Mesodermal cell (in vitro differentiated cells): Measurements from ENCODE around the gene H19.

Experiments
- H3K27ac ChIP-seq: 2 replicates; pipeline ENCODE4 v1.7.0; 2013; ENCODE audit warnings: mild to moderate bottlenecking, low read depth, low read length, moderate library complexity; ENCODE audit not compliant: severe bottlenecking
- H3K36me3 ChIP-seq: 2 replicates; pipeline ENCODE4 v1.7.1; 2013; ENCODE audit warnings: mild to moderate bottlenecking, low read length, moderate library complexity; ENCODE audit not compliant: control insufficient read depth, insufficient read depth
- H3K4me1 ChIP-seq: one replicate; pipeline ENCODE4 v1.7.1; 2013; ENCODE audit warnings: mild to moderate bottlenecking, low read length; ENCODE audit not compliant: insufficient read depth, control insufficient read depth, poor library complexity, severe bottlenecking
- H3K4me3 ChIP-seq: 2 replicates; pipeline ENCODE4 v1.7.0; 2013; ENCODE audit warnings: low read length, control low read depth, mild to moderate bottlenecking; ENCODE audit not compliant: insufficient read depth, poor library complexity, severe bottlenecking; ENCODE audit errors: extremely low read depth
- H3K9me3 ChIP-seq: 2 replicates; pipeline ENCODE4 v1.7.1; 2013; ENCODE audit warnings: mild to moderate bottlenecking, low read length, moderate library complexity; ENCODE audit not compliant: control insufficient read depth
- WGBS, 2 experiments: methylation state at CpG; one replicate each; pipeline ENCODE4 v1.1.5; 2013; ENCODE audit warnings: missing lambda C conversion rate in 2 of 2; ENCODE audit not compliant: insufficient coverage in 2 of 2; 5-methylcytosine and 5-hydroxymethylcytosine counted together

Gene H19

DNA sequence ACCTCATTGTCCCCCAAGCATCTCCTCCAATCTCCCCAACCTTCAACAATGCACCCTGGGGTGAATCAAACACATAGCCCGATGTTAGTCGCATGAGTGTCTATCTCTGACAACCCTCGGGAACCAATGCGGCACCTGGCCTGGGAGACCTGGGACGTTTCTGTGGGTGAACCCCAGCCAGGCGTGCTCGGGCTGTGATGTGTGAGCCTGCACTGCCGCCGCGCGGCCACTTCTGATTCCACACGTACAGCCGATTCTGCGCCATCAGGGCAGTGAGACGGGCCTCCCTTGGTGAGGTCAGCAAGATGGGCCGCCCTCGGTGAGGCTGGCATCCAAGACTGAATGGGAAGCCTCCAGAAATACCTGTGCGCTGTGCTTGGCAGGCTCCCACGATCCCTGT is 5.2 kb upstream of the H19 start:
- H3K4me3 ChIP-seq, result no peak overlapping the region
- WGBS, 2 experiments, result no CpG with 5 or more reads among the region's 19 CpGs
- H3K4me1 ChIP-seq, result no peaks in the 10 kb centered on the region
- H3K9me3 ChIP-seq, result no peaks in the 10 kb centered on the region
- no peaks in the 10 kb centered on the region for H3K36me3 ChIP-seq
- no peak overlapping the region for H3K27ac ChIP-seq

DNA sequence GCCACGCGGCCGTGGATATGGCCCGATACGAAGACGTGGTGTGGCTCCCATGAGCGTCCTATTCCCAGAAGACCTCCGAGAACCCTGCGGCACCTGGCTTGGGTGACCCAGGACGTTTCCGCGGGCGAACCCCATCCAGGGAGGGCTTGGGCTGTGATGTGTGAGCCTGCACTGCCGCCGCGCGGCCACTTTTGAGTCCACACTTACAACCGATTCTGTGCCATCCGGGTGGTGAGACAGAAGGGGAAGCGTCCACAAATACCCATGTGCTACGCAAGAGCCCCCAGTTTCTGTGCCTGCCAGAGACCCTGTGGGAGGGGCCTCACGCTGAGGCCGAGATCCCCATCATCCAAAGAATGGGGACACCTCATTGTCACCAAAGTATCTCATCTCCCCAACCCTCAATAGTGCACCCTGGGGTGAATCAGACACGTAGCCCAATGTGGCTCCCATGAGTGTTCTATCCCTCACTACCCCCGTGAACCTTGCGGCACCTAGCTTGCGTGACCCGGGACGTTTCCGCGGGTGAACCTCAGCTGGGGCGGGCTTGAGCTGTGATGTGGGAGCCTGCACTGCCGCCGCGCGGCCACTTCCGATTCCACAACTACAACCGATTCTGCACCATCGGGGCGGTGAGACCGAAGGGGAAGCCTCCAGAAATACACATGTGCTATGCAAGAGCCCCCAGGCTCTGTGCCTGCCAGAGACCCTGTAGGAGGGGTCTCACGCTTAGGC is 4.6 kb upstream of the H19 start:
- no peak overlapping the region for H3K27ac ChIP-seq
- WGBS, 2 experiments, result no CpG with 5 or more reads among the region's 42 CpGs
- H3K36me3 ChIP-seq, result no peaks in the 10 kb centered on the region
- H3K4me1 ChIP-seq, result no peaks in the 10 kb centered on the region
- H3K9me3 ChIP-seq, result no peaks in the 10 kb centered on the region
- no peak overlapping the region for H3K4me3 ChIP-seq

DNA sequence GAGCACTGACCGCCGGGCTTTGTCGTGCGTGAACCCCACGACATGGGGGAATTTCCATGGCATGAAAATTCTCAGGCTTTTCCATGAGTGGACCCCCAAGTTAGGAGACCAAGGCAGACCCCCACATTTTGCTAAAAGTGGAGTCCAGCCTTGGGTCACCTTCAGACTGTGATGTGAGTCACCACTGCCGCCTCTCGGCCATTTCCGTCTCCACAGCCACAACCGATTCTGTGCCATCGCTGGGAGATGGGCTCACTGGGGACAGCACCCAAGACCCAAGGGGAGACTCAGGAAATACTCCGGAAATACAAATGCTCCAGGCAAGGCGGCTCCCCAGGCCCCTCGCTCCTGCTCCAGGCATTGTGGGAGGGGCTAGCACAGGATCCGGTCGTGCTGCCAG is 1.2 kb upstream of the H19 start:
- no CpG with 5 or more reads among the region's 15 CpGs for WGBS, 2 experiments
- Histone ChIP-seq H3K36me3 (no peaks in the 10 kb centered on the region), H3K4me1 (no peaks in the 10 kb centered on the region), H3K27ac (no peak overlapping the region), H3K9me3 (no peaks in the 10 kb centered on the region), H3K4me3 (no peak overlapping the region)

DNA sequence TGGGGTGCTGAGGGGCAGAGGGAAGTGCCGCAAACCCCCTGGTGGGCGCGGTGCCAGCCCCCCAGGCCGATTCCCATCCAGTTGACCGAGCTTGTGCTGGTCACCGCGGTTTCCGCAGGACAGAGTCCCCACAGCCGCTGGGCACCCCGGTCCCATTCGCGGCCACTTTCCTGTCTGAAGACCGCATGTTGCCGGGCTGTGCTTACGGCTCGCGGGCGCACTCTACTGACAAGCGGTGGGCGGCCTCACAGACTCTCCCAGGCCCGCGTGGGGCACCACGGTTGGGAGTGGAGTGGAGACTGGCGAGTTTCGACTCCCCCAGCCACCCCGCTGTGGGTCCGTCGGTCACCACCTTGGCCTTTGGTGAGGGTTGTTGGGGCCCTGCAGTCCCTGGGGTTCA is 648 bp upstream of the H19 start:
- H3K27ac ChIP-seq, result no peak overlapping the region
- H3K36me3 ChIP-seq, result no peaks in the 10 kb centered on the region
- no peak overlapping the region for H3K4me3 ChIP-seq
- H3K9me3 ChIP-seq, result no peaks in the 10 kb centered on the region
- WGBS, 2 experiments, result no CpG with 5 or more reads among the region's 28 CpGs
- no peaks in the 10 kb centered on the region for H3K4me1 ChIP-seq

DNA sequence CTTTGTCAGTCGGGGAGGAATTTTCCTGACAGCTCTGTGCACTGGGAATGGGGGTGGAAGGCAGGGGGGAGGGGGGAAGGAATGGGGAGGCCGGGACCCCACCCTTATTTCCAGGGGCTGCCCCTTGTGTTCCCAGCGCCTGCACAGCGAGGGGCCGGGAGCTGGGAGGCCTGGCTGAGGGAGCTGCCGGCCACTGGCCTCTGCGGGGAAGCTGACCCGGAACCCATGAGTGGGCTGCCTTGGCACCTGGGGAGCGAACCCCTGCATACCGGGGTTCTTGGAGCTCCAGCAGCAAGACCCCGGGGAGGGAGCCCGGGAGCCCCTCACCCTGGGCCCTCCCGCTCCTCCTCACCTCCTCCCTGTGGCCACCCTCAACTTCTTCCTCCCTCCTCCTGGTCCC is 3.5 kb downstream of the H19 start:
- WGBS, 2 experiments, result no CpG with 5 or more reads among the region's 13 CpGs
- Histone ChIP-seq H3K4me3 (no peak overlapping the region), H3K36me3 (no peaks in the 10 kb centered on the region), H3K9me3 (no peaks in the 10 kb centered on the region), H3K27ac (no peak overlapping the region), H3K4me1 (no peaks in the 10 kb centered on the region)

DNA sequence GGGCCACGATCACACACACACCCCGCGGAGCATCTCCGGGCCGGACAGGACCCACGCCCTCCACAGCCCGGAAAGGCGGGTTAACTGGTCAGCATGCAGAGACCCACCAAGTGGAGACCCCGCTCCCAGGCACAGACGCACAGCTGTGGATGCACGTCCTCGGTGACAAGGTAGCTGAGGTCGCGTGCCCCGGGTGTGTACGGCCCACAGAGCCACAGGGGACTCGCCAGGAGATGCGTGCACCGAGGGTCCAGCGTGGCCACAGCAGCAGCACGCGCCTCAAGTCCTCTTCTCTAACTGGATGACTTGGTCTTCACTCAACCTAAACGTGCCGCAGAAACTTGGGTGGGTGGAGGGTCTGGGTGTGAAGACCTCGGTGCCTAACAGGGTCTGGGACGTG is 5.5 kb downstream of the H19 start:
- Histone ChIP-seq H3K36me3 (no peaks in the 10 kb centered on the region), H3K27ac (no peak overlapping the region), H3K4me1 (no peaks in the 10 kb centered on the region), H3K9me3 (no peaks in the 10 kb centered on the region), H3K4me3 (no peak overlapping the region)
- WGBS, 2 experiments, result no CpG with 5 or more reads among the region's 26 CpGs

DNA sequence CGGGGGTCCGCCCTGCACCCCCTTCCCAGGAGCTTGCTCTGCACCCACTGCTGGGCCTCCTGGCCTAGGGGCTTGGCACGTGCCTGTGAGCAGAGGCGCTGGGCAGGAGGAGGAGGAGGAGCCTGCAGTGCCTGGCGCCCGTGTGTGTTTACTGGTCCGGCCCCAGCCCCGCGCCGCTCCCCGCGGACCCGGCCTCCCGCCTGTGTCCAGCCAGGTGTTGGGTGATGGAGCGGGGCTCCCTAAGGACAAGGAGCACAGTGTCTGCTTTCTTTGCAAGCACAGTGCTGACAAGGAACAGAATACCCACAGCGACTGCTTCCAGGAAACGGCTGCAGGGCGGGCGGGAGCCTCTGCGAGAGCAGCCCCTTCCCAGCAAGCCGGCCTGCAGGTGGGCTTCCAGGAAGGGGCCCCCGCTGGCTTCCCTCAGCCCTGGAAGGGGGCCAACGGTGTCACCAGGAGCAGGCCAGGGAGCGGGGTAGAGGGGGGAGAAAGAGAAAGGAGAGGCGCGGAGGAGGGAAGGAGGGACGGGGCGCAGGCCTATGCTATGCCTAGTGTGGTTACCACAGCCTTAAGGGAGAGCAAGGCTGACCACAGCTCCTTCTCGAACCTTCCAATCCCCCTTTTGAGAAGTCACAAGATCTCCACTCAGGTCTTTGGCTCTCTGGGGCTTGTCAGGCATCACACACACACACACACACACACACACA is 6.6 kb downstream of the H19 start:
- no peak overlapping the region for H3K4me3 ChIP-seq
- no CpG with 5 or more reads among the region's 29 CpGs for WGBS, 2 experiments
- H3K27ac ChIP-seq, result no peak overlapping the region
- no peaks in the 10 kb centered on the region for H3K9me3 ChIP-seq
- H3K4me1 ChIP-seq, result no peaks in the 10 kb centered on the region
- no peaks in the 10 kb centered on the region for H3K36me3 ChIP-seq

DNA sequence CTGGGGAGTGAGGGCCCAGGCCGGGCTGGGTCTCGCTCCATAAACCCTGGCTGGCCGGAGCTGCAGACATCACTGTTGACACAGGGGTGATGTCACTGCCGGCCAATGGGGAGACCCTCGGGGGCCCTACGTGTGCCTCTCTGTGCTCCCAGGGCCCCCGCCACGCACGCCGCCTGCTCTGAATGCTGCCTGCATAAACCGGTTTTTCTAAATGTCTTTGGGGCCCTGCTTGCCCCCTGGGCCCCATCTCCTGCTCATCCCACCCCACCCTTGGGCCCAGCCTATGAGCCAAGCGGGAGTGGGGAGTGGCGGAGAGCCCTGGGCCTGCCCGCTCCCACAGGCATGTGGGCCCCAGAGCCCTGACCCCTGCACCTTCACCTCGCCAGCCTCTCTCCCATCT is 7.7 kb downstream of the H19 start:
- no CpG with 5 or more reads among the region's 15 CpGs for WGBS, 2 experiments

DNA sequence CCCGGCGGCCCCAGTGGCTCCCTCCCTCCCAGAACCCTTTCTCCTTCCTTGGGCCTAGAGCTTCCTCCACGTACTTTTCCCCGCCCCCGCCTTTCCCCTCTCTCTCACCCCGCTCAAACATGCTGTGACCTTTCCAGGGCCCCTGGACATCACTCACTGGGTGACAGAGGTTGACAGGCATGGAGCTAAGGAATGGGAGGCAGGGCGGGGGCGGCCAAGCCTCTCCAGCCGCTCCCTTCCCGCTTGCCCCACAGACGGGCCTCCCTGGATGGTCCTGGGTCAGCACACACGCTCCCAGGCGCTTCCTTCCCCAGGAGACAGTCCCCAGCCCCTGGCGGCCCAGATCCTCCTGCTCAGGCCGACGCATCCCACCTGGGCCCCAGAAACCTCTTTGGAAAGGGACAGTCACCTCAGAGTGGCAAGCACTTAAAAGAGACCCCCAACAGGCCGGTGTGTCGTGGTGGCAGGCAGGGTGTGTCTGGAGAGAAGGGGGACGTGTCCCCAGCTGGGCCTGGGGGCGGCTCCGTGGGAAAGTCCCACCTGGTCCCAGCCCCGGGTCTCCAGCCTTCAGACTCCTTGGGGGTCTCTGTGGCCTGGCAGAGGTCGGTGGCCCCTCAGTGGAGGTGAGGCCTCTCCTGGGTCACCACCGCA is 8.8 kb downstream of the H19 start:
- WGBS, 2 experiments, result no CpG with 5 or more reads among the region's 24 CpGs
- Histone ChIP-seq H3K9me3 (no peaks in the 10 kb centered on the region), H3K4me1 (no peaks in the 10 kb centered on the region), H3K36me3 (no peaks in the 10 kb centered on the region), H3K27ac (no peak overlapping the region), H3K4me3 (no peak overlapping the region)

More for the DNA sequence above, 7.7 kb downstream of the H19 start:
- Histone ChIP-seq H3K9me3 (no peaks in the 10 kb centered on the region), H3K27ac (no peak overlapping the region), H3K4me1 (no peaks in the 10 kb centered on the region), H3K4me3 (no peak overlapping the region), H3K36me3 (no peaks in the 10 kb centered on the region)

DNA sequence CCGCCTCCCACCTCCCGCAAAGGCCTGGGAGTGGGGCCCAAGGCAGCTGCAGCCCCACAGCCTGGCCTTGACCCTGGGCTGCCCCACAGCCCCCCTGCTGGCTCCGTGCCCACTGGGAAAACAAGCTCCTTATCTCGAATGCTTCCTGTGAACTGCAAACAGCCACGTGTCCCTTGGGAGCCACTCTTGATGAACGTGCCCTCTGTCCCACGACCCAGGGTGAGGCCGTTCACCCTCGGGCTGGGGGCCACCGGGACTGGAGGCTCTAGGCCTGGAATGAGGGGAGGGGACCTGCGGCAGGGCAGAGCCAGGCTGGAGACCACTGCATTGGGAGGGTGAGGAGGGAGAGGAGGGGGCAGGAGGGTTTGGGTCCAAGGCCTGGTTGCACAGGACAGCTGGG is 9.5 kb downstream of the H19 start:
- Histone ChIP-seq H3K36me3 (no peaks in the 10 kb centered on the region), H3K4me3 (no peak overlapping the region), H3K9me3 (no peaks in the 10 kb centered on the region), H3K4me1 (no peaks in the 10 kb centered on the region), H3K27ac (no peak overlapping the region)
- no CpG with 5 or more reads among the region's 11 CpGs for WGBS, 2 experiments

DNA sequence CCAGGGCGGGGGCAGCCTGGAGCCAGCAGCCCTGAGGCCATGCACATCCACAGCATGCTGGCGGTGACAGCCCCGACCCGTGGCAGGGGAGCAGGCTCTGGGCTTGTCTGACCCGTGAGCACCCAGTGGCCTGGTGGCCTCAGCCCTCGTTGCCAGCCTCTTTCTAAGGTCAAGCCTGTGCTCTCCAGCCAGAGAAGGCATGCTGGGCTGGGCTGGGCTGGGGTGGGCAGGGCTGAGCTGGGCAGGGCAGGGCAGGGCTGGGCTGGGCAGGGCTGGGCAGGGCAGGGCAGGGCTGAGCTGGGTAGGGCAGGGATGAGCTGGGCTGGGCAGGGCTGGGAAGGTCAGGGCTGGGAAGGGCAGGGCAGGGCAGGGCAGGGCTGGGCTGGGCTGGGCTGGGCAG is 10.6 kb downstream of the H19 start:
- no CpG with 5 or more reads among the region's 6 CpGs for WGBS, 2 experiments
- H3K27ac ChIP-seq, result no peak overlapping the region
- no peak overlapping the region for H3K4me3 ChIP-seq

More for the DNA sequence above, 10.6 kb downstream of the H19 start:
- H3K36me3 ChIP-seq, result no peaks in the 10 kb centered on the region
- H3K4me1 ChIP-seq, result no peaks in the 10 kb centered on the region
- H3K9me3 ChIP-seq, result no peaks in the 10 kb centered on the region
